SK-MEL-5 (cell line): Measurements from ENCODE around the gene RSPH6A. TPM values are rescaled to one million over a fixed set of nuclear protein-coding genes. Genes with fewer than 3 reads are reported as not detected.
"Not testable (repeated sequence)": the region's sequence is repeated elsewhere in the genome, so short reads cannot be mapped to it uniquely, and the experiment has no call there.

Experiments
- DNase-seq: peaks from one replicate; pipeline ENCODE4 v3.0.0-alpha.2; 2016; ENCODE audit warnings: low read depth, low spot score
- in situ Hi-C: cut with HindIII; loops from 2 replicates; pipeline ENCODE4 v1.10.0; 2016; ENCODE audit warnings: low sequenced_read_pairs, high pct_unique_total_duplicates, low pct_unique_long_range_greater_than_20kb
- total RNA-seq: library from RNA; depleted of rRNA; stranded (reverse); fragments of >200 nt; shearing (Covaris generic); gene quantifications from 2 replicates; pipeline ENCODE4 v1.2.3, GENCODE V29; 2014; rRNA removed

The RSPH6A gene
- total RNA-seq, 1 experiment from 2014 or later: not detected

DNA sequence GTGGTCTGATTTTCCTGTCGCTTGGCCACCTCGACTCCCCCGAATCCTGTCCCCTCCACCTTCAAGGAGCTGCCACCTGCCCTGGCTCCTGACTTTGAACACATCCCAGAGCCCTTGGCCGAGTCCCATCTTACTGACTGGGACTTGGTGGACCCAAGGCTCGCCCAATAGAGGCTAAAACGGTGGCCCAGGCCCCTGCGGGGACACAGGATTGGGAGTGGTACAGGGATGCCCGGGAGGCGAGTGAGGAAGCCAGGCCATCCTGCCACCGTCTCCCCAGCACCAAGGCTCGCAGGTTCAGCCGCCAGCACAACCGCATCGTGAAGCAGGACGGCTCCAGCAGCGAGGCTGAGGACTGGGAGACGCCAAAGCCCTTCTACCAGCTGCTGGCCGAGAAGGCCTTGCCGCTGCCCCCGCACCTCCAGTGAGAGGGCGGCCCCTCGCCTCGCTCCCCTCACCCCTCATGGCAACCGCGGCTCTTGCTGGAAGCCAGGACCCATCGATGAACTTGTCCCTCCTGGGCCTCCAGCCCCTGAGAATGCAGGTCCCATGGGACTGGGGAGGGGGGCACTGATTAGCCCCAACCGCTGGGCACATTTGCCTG lies 51.3 kb downstream of the RSPH6A start:
- in situ Hi-C loops: no loop called here
- DNase-seq: no peak

DNA sequence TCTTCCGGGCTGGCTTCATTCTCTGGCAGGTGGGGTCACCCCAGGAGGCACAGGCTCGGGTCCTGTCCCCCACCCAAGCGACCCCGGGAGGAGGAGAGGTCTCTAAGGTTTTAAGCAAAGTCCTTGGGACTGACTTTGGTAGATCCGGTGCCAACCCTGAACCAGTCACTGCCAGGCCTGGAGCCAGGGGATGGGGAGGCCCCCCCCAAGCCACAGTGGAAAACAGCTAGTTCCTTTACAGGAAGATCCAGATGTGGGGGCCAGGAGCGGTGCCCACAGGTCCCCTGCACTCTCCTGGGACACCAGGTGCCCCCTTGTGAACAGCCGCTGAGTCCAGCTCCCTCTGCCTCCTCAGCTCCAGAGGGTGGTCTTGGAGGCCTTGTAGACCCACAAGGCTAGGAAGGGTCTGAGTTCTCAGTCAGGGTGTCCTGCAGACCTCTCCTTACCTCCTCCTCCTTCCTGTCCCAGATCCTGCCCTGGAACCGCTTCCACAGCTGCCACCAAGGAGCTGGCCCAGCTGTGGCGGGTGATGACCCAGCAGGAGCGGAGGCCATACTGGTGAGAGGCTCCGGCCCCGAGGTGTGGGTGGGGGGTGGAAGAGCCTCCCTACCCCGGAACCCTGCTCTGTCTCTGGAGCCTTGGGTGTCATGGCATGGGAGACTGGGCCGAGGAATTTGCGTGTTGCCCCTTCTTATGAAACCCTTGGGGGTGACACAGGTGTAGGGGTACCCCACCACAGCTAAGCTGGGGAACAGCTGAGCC lies 52.1 kb downstream of the RSPH6A start:
- in situ Hi-C loops: no loop called here
- no peak for DNase-seq

DNA sequence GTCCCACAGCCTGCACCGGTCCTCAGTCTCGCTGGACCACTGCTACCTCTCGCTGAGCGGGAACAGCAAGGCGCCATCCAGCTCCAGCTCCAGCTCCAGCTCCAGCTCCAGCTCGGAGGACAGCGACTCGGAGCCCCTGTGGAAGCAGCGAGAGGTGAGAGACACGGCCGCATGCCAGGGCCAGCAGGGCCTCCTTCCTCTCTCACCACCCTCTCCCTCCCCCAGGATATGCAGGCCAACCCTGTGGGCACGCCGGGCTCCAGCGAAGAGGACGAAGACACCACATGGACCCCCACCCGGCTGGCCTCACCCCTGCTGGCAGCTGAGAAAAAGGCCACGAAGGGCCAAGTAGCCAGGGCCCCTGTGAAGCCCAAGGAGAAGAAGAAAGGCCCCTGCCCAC lies 53.4 kb downstream of the RSPH6A start:
- no peak for DNase-seq
- in situ Hi-C loops: no loop called here

DNA sequence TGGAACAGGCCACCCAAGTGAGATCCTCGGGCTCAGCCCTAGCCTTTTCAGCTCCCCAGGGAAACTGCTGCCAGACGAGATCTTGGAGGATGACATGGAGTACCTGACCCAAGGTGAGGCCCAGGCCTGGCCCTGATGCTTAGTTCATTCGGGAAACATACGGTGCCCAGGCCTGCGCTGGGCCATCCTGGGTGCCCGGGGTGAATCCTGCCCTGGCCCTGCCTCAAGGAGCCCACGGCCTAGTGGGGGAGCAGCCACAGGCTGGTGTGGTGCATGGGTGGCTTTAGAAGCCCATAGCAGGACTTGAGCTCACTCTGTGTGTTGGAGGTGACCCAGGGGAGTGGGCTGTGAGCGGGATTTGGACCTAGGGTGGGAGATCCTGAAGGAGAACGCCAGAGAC lies 56.2 kb downstream of the RSPH6A start:
- no peak for DNase-seq
- in situ Hi-C loops: no loop called here

DNA sequence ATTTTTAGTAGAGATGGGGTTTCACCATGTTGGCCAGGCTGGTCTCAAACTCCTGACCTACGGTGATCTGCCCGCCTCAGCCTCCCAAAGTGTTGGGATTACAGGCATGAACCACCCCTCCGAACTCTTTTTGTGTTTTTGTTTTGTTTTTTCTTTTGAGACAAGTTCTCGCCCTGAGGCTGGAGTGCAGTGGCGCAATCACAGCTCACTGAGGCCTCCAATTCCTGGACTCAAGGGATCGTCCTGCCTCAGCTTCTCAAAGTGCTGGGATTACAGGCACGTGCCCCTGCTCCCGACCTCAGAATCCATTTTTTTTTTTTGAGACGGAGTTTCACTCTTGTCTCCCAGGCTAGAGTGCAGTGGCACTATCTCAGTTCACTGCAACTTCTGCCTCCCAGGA lies 57.4 kb downstream of the RSPH6A start:
- DNase-seq: no peak
- in situ Hi-C loops: no loop called here

DNA sequence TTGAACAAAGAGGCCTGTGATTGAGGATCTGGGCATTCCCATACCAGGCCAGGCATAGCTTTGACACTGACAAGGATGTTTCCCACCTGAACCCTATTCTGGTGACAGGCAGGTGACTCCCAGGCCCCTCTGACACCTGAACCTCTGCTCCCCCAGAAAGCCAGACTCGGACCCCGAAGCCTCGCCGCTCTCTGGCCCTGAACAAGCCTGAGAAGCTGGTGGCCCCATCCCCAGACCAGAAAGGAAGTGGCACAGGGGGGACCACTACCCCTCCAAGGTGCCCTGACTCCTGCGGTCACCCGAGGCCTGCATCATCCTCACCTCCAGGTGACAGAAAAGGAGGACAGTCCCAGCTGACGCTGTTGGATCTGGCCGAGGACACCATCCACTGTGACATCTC lies 60.8 kb downstream of the RSPH6A start:
- no peak for DNase-seq
- in situ Hi-C loops: no loop called here

DNA sequence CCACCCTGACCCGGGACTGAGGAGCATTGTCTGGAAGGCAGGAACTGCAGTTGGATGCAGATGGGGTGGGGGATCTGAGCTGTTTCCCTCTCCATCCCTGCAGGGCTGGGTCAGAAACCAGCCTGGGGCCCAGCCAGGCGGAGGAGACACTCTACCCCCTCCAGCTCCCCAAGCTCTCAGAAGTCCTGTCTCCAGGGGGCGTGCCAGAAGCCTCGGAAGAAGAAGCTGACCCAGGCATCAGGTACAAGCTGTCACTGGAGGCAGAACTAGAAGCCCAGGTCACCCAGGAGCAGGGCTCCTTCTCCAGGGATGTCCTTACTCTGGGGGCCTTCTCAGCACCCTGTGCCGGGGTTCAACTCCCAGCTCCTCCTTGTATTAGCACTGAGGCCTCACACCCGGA lies 61.6 kb downstream of the RSPH6A start:
- in situ Hi-C loops: no loop called here
- DNase-seq: no peak

DNA sequence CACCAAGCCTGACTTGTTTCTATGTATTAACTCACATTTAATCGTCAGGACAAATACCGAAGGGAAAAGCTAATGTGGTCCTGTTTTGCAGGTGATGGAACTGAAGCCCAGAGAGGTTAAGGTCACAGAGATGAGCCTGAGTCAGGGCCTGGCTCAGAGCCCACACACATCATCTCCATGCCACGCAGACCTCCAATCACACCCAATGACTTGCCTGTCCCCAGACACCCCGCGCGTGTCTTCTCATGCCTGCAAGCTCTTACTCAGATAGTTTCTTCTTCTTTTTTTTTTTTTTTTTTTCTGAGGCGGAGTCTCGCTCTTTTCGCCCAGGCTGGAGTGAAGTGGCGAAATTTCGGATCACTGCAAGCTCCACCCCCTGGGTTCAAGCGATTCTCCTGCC lies 62.5 kb downstream of the RSPH6A start:
- no peak for DNase-seq
- in situ Hi-C loops: no loop called here

DNA sequence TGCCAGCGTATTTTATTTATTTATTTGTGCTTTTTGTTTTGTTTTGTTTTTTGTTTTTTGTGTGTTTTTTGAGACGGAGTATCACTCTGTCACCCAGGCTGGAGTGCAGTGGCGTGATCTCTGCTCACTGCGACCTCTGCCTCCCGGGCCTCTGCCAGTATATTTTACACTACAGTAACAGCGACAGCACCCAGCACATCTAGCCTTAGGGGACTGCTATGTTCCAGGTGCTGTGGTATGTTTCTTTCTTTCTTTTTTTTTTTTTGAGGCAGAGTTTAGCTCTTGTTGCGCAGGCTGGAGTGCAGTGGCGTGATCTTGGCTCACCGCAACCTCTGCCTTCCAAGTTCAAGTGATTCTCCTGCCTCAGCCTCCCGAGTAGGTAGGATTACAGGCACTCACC lies 63.6 kb downstream of the RSPH6A start:
- in situ Hi-C loops, DNase-seq: not testable (repeated sequence)

DNA sequence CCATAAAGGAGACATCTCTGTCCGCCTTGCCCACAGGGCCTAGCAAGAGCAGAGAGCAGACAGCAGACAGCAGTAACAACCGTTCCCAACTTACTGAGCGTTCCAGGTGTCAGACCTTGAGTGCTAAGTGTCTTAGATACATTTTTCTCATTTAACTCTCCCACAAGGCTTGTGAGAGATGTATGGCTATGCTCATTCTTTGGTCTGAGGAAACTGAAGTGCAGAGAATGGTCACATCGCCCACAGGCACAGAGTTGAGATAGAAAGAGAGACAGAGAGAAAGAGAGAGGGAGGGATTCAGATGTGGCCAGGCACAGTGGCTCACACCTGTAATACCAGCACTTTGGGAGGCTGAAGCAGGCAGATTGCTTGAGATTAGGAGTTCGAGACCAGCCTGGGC lies 67.6 kb downstream of the RSPH6A start:
- in situ Hi-C loops: no loop called here
- DNase-seq: no peak

DNA sequence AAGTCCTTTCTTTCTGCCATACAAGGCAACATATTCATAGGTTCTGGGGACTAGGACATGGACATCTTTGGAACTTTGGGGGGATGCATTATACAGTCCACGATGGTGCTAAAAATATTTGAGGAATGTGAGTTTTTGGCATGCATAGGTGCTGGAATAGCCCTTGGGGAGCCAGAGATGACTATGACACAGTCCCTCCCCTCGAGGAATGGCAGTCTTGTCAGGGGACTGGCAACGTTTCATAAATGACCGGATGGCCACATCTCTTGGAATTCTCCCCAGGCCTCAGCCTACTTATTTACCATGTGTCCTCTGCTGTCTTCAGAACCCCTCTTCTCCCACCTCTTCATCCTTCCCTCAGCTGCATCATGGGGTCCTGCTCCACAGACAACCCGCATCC lies 68.2 kb downstream of the RSPH6A start:
- in situ Hi-C loops: no loop called here
- DNase-seq: no peak

Other genes starting within 250 kb of the RSPH6A start
- 7.0 and 10.2 TPM in 2 replicates for gene OPA3, start 230.5 kb downstream of the RSPH6A start, total RNA-seq
- 0.24 TPM in 1 of 2 replicates, not detected in the other for gene GPR4, start 213.1 kb downstream of the RSPH6A start, total RNA-seq
- gene EML2, start 175.9 kb downstream of the RSPH6A start, total RNA-seq: 42.8 and 46.8 TPM in 2 replicates
- 0.05 TPM in 1 of 2 replicates, not detected in the other for gene GIPR, start 147.1 kb downstream of the RSPH6A start, total RNA-seq
- 480 and 520 TPM in 2 replicates for gene SNRPD2, start 123.4 kb downstream of the RSPH6A start, total RNA-seq
- 10.0 and 14.3 TPM in 2 replicates for gene QPCTL, start 122.6 kb downstream of the RSPH6A start, total RNA-seq
- 7.0 and 7.2 TPM in 2 replicates for gene FBXO46, start 84.4 kb downstream of the RSPH6A start, total RNA-seq
- gene MEIOSIN, start 81.9 kb downstream of the RSPH6A start, total RNA-seq: 0.37 and 0.45 TPM in 2 replicates
- 7.0 and 7.9 TPM in 2 replicates for gene SIX5, start 46.1 kb downstream of the RSPH6A start, total RNA-seq
- 3.1 and 5.1 TPM in 2 replicates for gene DMPK, start 32.8 kb downstream of the RSPH6A start, total RNA-seq
- gene DMWD, start 22.5 kb downstream of the RSPH6A start, total RNA-seq: 24.3 and 26.7 TPM in 2 replicates
- gene SYMPK, start 47.8 kb upstream of the RSPH6A start, total RNA-seq: 28.1 and 33.4 TPM in 2 replicates
- 0.08 TPM in 1 of 2 replicates, not detected in the other for gene FOXA3, start 49.0 kb upstream of the RSPH6A start, total RNA-seq
- gene IRF2BP1, start 70.8 kb upstream of the RSPH6A start, total RNA-seq: 20.6 and 22.9 TPM in 2 replicates
- 2.2 and 2.4 TPM in 2 replicates for gene MYPOP, start 87.3 kb upstream of the RSPH6A start, total RNA-seq
- not detected in 2 replicates for gene NANOS2, start 99.5 kb upstream of the RSPH6A start, total RNA-seq
- gene NOVA2, start 158.6 kb upstream of the RSPH6A start, total RNA-seq: 0.08 and 0.18 TPM in 2 replicates
- gene CCDC61, start 180.2 kb upstream of the RSPH6A start, total RNA-seq: 5.4 and 7.2 TPM in 2 replicates
- not detected in 2 replicates for gene PGLYRP1, start 207.7 kb upstream of the RSPH6A start, total RNA-seq
- 0.21 and 0.50 TPM in 2 replicates for gene IGFL4, start 225.7 kb upstream of the RSPH6A start, total RNA-seq